ENCODE data around the gene CUBN.

The CUBN gene

GRCh38 chr10:17005621-17006566 lies 123.7 kb downstream of the CUBN start:
- TF ChIP-seq SPI1 (IDR thresholded peaks at IDR 0.05; ENCODE audit: borderline replicate concordance, low read depth) (no peak), GABPA (IDR thresholded peaks at IDR 0.05; ENCODE audit: low read depth) (no peak), POLR2AphosphoS5 (IDR thresholded peaks at IDR 0.05; ENCODE audit: low read depth) (no peak), REST (IDR thresholded peaks at IDR 0.05; ENCODE audit: insufficient replicate concordance, low read depth) (no peak), CTCF (IDR thresholded peaks at IDR 0.05; ENCODE audit: insufficient read depth, low read length) (no peak)
- no peak for DNase-seq (ENCODE audit: low read depth in 1 of 2, low spot score in 1 of 2)

GRCh38 chr10:17004801-17005380 lies 124.7 kb downstream of the CUBN start:
- no peak overlapping the region for H3K27ac ChIP-seq (replicated peaks)
- no peaks in the 10 kb centered on the region for H3K27me3 ChIP-seq (ENCODE audit: insufficient read depth, poor library complexity, severe bottlenecking)
- DNase-seq (ENCODE audit: low read depth in 1 of 2, low spot score in 1 of 2), result no peak
- no peak for TF ChIP-seq CTCF (IDR thresholded peaks at IDR 0.05; ENCODE audit: insufficient read depth, low read length)
- no peak for TF ChIP-seq REST (IDR thresholded peaks at IDR 0.05; ENCODE audit: insufficient replicate concordance, low read depth)
- TF ChIP-seq POLR2AphosphoS5 (IDR thresholded peaks at IDR 0.05; ENCODE audit: low read depth), result no peak
- no peak for TF ChIP-seq GABPA (IDR thresholded peaks at IDR 0.05; ENCODE audit: low read depth)
- TF ChIP-seq SPI1 (IDR thresholded peaks at IDR 0.05; ENCODE audit: borderline replicate concordance, low read depth), result no peak
- H3K4me3 ChIP-seq (replicated peaks; ENCODE audit: insufficient read depth, low read length), result no peak overlapping the region

More at GRCh38 chr10:17005621-17006566, 123.7 kb downstream of the CUBN start:
- no peak overlapping the region for H3K27ac ChIP-seq (replicated peaks)
- no peaks in the 10 kb centered on the region for H3K27me3 ChIP-seq (ENCODE audit: insufficient read depth, poor library complexity, severe bottlenecking)
- no peak overlapping the region for H3K4me3 ChIP-seq (replicated peaks; ENCODE audit: insufficient read depth, low read length)

- Histone ChIP-seq H3K27ac (replicated peaks) (no peak overlapping the region), H3K27me3 (ENCODE audit: insufficient read depth, poor library complexity, severe bottlenecking) (no peaks in the 10 kb centered on the region), H3K4me3 (replicated peaks; ENCODE audit: insufficient read depth, low read length) (no peak overlapping the region)
- DNase-seq (ENCODE audit: low read depth in 1 of 2, low spot score in 1 of 2), result no peak
- TF ChIP-seq SPI1 (IDR thresholded peaks at IDR 0.05; ENCODE audit: borderline replicate concordance, low read depth) (no peak), POLR2AphosphoS5 (IDR thresholded peaks at IDR 0.05; ENCODE audit: low read depth) (no peak), CTCF (IDR thresholded peaks at IDR 0.05; ENCODE audit: insufficient read depth, low read length) (no peak), GABPA (IDR thresholded peaks at IDR 0.05; ENCODE audit: low read depth) (no peak), REST (IDR thresholded peaks at IDR 0.05; ENCODE audit: insufficient replicate concordance, low read depth) (no peak)
Measured at GRCh38 chr10:17003651-17004286, 125.8 kb downstream of the CUBN start.
